ENCODE results near the gene ENAM.

ENAM gene

GRCh38 chr4:70670332-70671014 lies 41.9 kb downstream of the ENAM start:
- TF ChIP-seq SPI1 (IDR thresholded peaks at IDR 0.05; ENCODE audit: borderline replicate concordance, low read depth), result no peak
- no peak for TF ChIP-seq POLR2AphosphoS5 (IDR thresholded peaks at IDR 0.05; ENCODE audit: low read depth)
- no peak for TF ChIP-seq GABPA (IDR thresholded peaks at IDR 0.05; ENCODE audit: low read depth)
- TF ChIP-seq CTCF (IDR thresholded peaks at IDR 0.05; ENCODE audit: insufficient read depth, low read length), result no peak
- no peak for TF ChIP-seq REST (IDR thresholded peaks at IDR 0.05; ENCODE audit: insufficient replicate concordance, low read depth)
- no peak overlapping the region for H3K27ac ChIP-seq (replicated peaks)
- no peaks in the 10 kb centered on the region for H3K27me3 ChIP-seq (ENCODE audit: insufficient read depth, poor library complexity, severe bottlenecking)
- DNase-seq (ENCODE audit: low read depth in 1 of 2, low spot score in 1 of 2), result no peak
- no peak overlapping the region for H3K4me3 ChIP-seq (replicated peaks; ENCODE audit: insufficient read depth, low read length)

- Histone ChIP-seq H3K27ac (replicated peaks) (no peak overlapping the region), H3K27me3 (ENCODE audit: insufficient read depth, poor library complexity, severe bottlenecking) (no peaks in the 10 kb centered on the region), H3K4me3 (replicated peaks; ENCODE audit: insufficient read depth, low read length) (no peak overlapping the region)
- TF ChIP-seq POLR2AphosphoS5 (IDR thresholded peaks at IDR 0.05; ENCODE audit: low read depth) (no peak), CTCF (IDR thresholded peaks at IDR 0.05; ENCODE audit: insufficient read depth, low read length) (no peak), GABPA (IDR thresholded peaks at IDR 0.05; ENCODE audit: low read depth) (no peak), SPI1 (IDR thresholded peaks at IDR 0.05; ENCODE audit: borderline replicate concordance, low read depth) (no peak), REST (IDR thresholded peaks at IDR 0.05; ENCODE audit: insufficient replicate concordance, low read depth) (no peak)
- no peak for DNase-seq (ENCODE audit: low read depth in 1 of 2, low spot score in 1 of 2)
Measured at GRCh38 chr4:70671091-70671490, 42.5 kb downstream of the ENAM start.

DNA sequence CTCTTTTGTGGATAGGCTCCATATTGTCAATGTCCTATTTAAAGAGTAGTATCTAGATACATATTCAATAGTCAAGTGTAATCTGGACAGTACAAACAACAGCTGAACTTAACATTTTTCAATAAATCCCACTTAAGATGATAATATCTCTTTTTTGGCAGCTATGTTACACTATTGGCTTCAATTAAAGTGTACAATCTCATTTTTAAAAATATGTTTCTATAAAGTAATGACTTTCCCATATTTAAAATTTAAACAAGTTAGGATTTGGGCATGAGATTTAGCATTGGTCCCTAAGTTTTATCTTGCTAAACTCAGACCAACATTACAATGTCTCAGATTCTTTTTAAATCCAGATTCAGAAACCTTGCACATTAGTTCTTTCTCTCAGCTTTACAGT lies 45.6 kb downstream of the ENAM start:
- TF ChIP-seq REST (IDR thresholded peaks at IDR 0.05; ENCODE audit: insufficient replicate concordance, low read depth) (no peak), CTCF (IDR thresholded peaks at IDR 0.05; ENCODE audit: insufficient read depth, low read length) (no peak), SPI1 (IDR thresholded peaks at IDR 0.05; ENCODE audit: borderline replicate concordance, low read depth) (no peak), GABPA (IDR thresholded peaks at IDR 0.05; ENCODE audit: low read depth) (no peak), POLR2AphosphoS5 (IDR thresholded peaks at IDR 0.05; ENCODE audit: low read depth) (no peak)
- Histone ChIP-seq H3K27me3 (ENCODE audit: insufficient read depth, poor library complexity, severe bottlenecking) (no peaks in the 10 kb centered on the region), H3K27ac (replicated peaks) (no peak overlapping the region), H3K4me3 (replicated peaks; ENCODE audit: insufficient read depth, low read length) (no peak overlapping the region)
- DNase-seq (ENCODE audit: low read depth in 1 of 2, low spot score in 1 of 2), result no peak

Data from HL-60 (cell line).